ENCODE data around the gene SEMA4D.

SEMA4D gene

DNA sequence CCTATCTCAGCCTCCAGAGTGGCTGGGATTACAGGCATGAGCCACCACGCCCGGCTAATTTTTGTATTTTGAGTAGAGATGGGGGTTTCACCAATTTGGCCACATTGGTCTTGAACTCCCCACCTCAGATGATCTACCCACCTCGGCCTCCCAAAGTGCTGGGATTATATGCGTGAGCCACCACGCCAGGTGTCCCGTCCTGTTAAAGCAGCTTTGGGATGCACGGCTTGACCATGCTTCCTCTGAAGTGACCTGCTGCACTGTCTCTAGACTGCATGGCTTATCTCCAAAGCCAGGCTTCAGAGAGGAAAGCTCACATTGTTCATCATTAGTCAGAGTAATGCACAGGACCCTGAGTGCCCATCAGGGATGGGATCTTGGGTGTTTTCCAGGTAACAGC lies 45.4 kb downstream of the SEMA4D start:
- ChIA-PET CTCF (interaction anchor here (1.8 to 2.4 kb wide), 5 partner anchors 10 to 97 kb away, joined by 4 to 7 read pairs (median 5); no protein-coding TSS in a partner anchor), POLR2A (no interaction called here)
- TF ChIP-seq, protein P1, sequence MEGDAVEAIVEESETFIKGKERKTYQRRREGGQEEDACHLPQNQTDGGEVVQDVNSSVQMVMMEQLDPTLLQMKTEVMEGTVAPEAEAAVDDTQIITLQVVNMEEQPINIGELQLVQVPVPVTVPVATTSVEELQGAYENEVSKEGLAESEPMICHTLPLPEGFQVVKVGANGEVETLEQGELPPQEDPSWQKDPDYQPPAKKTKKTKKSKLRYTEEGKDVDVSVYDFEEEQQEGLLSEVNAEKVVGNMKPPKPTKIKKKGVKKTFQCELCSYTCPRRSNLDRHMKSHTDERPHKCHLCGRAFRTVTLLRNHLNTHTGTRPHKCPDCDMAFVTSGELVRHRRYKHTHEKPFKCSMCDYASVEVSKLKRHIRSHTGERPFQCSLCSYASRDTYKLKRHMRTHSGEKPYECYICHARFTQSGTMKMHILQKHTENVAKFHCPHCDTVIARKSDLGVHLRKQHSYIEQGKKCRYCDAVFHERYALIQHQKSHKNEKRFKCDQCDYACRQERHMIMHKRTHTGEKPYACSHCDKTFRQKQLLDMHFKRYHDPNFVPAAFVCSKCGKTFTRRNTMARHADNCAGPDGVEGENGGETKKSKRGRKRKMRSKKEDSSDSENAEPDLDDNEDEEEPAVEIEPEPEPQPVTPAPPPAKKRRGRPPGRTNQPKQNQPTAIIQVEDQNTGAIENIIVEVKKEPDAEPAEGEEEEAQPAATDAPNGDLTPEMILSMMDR (IDR thresholded peaks at IDR 0.05; ENCODE audit: control extremely low read depth, extremely low read depth, low read depth, missing control alignments): no peak
- no peak for DNase-seq (ENCODE audit: extremely low spot score)

DNA sequence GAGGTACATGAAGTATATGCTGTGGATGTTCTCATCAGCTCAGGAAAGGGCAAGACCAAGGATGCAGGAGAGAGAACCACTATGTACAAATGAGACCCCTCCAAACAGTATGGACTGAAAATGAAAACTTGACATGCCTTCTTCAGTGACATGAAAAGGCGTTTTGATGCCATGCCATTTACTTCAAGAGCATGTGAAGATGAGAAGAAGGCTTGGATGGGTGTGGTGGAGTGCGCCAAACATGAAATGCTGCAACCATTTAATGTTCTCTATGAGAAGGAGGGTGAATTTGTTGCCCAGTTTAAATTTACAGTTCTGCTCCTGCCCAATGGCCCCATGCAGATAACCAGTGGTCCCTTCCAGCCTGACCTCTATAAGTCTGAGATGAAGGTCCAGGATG lies 47.7 kb downstream of the SEMA4D start:
- TF ChIP-seq, protein P1 (IDR thresholded peaks at IDR 0.05; ENCODE audit: control extremely low read depth, extremely low read depth, low read depth, missing control alignments): no peak
- no peak for DNase-seq (ENCODE audit: extremely low spot score)
- POLR2A ChIA-PET: interaction anchor here (0.6 to 0.7 kb wide), 2 partner anchors 13 to 114 kb away, joined by 3 to 4 read pairs; no protein-coding TSS in a partner anchor
- CTCF ChIA-PET: interaction anchor here (0.8 to 4.4 kb wide), 5 partner anchors 9 to 94 kb away, joined by 3 to 22 read pairs (median 3); no protein-coding TSS in a partner anchor

DNA sequence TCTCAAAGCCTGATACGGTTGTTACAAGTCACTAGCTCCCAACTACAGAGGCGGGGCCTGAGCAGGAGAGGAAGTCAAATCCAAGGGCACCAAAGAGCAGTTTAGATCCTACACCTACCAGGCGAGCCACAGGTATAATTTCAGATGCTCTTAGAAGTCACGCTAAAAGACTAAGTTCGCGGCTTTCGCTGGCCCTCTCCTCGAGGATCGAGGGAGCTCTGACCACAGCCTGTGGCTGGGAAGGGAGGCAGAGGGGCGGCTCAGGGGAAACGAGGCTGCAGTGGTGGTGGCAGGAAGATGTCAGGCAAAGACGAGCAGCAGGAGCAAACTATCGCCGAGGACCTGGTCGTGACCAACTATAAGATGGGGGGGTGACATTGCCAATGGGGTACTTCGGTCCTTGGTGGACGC lies 48.6 kb downstream of the SEMA4D start:
- CTCF ChIA-PET: interaction anchor here (0.9 to 4.4 kb wide), 9 partner anchors 8 to 99 kb away, joined by 3 to 22 read pairs (median 3); no protein-coding TSS in a partner anchor
- TF ChIP-seq, protein P1 (IDR thresholded peaks at IDR 0.05; ENCODE audit: control extremely low read depth, extremely low read depth, low read depth, missing control alignments): no peak
- no peak for DNase-seq (ENCODE audit: extremely low spot score)
- POLR2A ChIA-PET: no interaction called here

DNA sequence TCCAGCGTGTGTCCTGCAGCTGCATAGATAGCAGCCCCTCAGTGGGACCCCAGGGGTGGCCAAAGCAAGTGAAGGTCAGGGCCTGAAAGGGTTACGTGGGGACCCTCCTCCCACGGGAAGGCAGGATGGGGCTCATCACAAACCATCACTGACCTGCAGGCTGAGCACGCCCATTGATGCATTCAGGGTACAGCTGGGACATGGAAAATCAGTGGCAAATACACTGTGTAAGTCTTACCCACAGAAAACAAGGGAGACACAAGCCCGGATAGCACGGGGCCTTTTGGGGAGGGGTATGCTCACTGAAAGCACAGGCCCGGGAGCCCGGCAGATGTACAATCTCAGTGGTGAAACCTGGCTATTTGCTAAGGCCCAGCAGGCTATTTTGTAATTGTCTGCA lies 49.1 kb downstream of the SEMA4D start:
- no peak for DNase-seq (ENCODE audit: extremely low spot score)
- CTCF ChIA-PET: interaction anchor here (1.0 to 4.4 kb wide), 8 partner anchors 9 to 100 kb away, joined by 3 to 22 read pairs (median 4); no protein-coding TSS in a partner anchor
- TF ChIP-seq, protein P1 (IDR thresholded peaks at IDR 0.05; ENCODE audit: control extremely low read depth, extremely low read depth, low read depth, missing control alignments): no peak
- POLR2A ChIA-PET: no interaction called here

DNA sequence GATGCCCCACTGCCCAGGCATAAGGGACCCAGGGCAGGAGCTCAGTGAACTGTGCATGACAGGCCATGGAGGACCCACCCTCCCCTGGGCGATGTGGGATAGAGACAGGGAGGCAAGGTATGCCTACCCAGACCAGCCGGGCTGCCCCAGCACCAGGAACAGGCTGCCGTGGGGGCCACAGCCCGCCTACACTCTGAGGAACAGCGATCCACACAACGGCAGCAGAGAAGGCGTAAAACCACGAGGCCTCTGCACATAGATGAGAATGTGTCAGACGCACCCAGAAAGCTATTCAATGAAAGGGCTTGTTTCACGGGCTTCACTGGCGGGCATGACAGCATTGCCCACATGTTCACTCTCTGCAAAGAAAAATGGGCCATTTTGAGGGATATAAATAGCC lies 49.5 kb downstream of the SEMA4D start:
- ChIA-PET CTCF (interaction anchor here (0.9 to 4.4 kb wide), 5 partner anchors 9 to 100 kb away, joined by 3 to 22 read pairs (median 4); no protein-coding TSS in a partner anchor), POLR2A (no interaction called here)
- DNase-seq (ENCODE audit: extremely low spot score): peak; percentile 67
- TF ChIP-seq, protein P1 (IDR thresholded peaks at IDR 0.05; ENCODE audit: control extremely low read depth, extremely low read depth, low read depth, missing control alignments): no peak

DNA sequence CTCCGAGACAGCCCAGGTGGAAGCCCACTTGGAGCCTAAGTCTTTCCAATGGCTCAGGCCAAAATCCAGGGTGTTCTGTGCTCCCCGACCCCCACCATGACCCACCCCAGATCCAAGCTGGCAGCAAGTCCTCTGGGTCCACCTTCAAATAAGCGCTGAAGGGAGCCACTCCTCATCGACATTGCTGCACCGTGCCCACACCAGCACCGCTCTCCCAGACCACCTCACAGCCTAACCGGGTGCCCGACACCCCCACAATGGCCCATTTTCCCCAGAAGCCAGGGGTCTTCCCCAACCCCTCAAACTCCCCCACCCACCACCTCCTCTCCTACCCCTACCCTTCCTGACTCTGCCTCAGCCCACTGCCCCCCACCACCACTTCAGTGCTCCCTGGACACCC lies 50.5 kb downstream of the SEMA4D start:
- CTCF ChIA-PET: interaction anchor here (0.9 kb wide), 1 partner anchor 8 kb away, joined by 3 read pairs; no protein-coding TSS in a partner anchor
- no peak for DNase-seq (ENCODE audit: extremely low spot score)
- TF ChIP-seq, protein P1 (IDR thresholded peaks at IDR 0.05; ENCODE audit: control extremely low read depth, extremely low read depth, low read depth, missing control alignments): no peak
- POLR2A ChIA-PET: no interaction called here
